Measurements from ENCODE around the gene MYO9B. TPM values are rescaled to one million over a fixed set of nuclear protein-coding genes. Genes with fewer than 3 reads are reported as not detected.

Gene MYO9B
- total and polyA plus RNA-seq, 9 of the 15 experiments (the other 6 are each of a cell fraction or from before 2014, with no cell fraction given) = 2.4 to 77.6 (median 23.0) TPM

GRCh38 chr19:17245535-17245984 lies 170.0 kb downstream of the MYO9B start, which contains the start of gene NR2F6 (continued):
- 0 out of 2 replicates have a peak, but pooled peaks have one; percentile 56 for TF ChIP-seq ZNF197 (CRISPR knock-in tag; IDR thresholded peaks at IDR 0.05; ENCODE audit: low read depth)
- TF ChIP-seq ZBTB7A (IDR thresholded peaks at IDR 0.05; ENCODE audit: borderline replicate concordance, control insufficient read depth, low read depth, low read length) = peak; percentile 14; the same call in 1 of the 2 replicates
- TF ChIP-seq, protein P1, sequence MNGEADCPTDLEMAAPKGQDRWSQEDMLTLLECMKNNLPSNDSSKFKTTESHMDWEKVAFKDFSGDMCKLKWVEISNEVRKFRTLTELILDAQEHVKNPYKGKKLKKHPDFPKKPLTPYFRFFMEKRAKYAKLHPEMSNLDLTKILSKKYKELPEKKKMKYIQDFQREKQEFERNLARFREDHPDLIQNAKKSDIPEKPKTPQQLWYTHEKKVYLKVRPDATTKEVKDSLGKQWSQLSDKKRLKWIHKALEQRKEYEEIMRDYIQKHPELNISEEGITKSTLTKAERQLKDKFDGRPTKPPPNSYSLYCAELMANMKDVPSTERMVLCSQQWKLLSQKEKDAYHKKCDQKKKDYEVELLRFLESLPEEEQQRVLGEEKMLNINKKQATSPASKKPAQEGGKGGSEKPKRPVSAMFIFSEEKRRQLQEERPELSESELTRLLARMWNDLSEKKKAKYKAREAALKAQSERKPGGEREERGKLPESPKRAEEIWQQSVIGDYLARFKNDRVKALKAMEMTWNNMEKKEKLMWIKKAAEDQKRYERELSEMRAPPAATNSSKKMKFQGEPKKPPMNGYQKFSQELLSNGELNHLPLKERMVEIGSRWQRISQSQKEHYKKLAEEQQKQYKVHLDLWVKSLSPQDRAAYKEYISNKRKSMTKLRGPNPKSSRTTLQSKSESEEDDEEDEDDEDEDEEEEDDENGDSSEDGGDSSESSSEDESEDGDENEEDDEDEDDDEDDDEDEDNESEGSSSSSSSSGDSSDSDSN (IDR thresholded peaks at IDR 0.05; ENCODE audit: borderline replicate concordance in 1 of 2, low read depth in 2 of 2, low read length in 2 of 2) = 0 out of 4 replicates have a peak, but pooled peaks of 1 of the 2 experiments have one; percentile 10
- no peak for TF ChIP-seq ZNF174 (CRISPR knock-in tag; IDR thresholded peaks at IDR 0.05)
- peak; percentile 13; the same call in 1 of the 2 replicates for TF ChIP-seq GABPA (tag; conservative IDR thresholded peaks at IDR 0.05; ENCODE audit: low read depth)
- TF ChIP-seq E2F6 (IDR thresholded peaks at IDR 0.05; ENCODE audit: borderline replicate concordance in 1 of 2, extremely low read depth in 1 of 2, insufficient read depth in 1 of 2, insufficient read length in 1 of 2, low read depth in 1 of 2, low read length in 1 of 2, poor library complexity in 1 of 2, severe bottlenecking in 1 of 2) = peak in 1 of 2 experiments; percentile 53
- TF ChIP-seq NUFIP1 (IDR thresholded peaks at IDR 0.05; ENCODE audit: partially characterized antibody) = no peak
